A673 (cell line): ENCODE data around the gene ARID3A. TPM values are rescaled to one million over a fixed set of nuclear protein-coding genes. Genes with fewer than 3 reads are reported as not detected.

Experiments
- BruUV-seq: library from RNA; stranded (reverse); fragments of 400-500 nt; replicated peaks from 2 replicates; lab custom pipeline; 2021; lab: Mats Ljungman, UMichigan
- CTCF ChIA-PET: fragments of 300-600 bp; sonication (Branson Sonifier 250); formaldehyde crosslinking; loops from one replicate; lab custom pipeline; 2022; ENCODE audit warnings: antibody characterized with exemption; lab: Charles Lee
- POLR2A ChIA-PET: fragments of 300-600 bp; sonication (Branson Sonifier 250); formaldehyde crosslinking; loops from one replicate; lab custom pipeline; 2022; ENCODE audit warnings: antibody characterized with exemption; ENCODE audit not compliant: low non-redundant PET; lab: Charles Lee
- DNase-seq: peaks from one replicate; pipeline ENCODE4 v3.0.0-alpha.2; 2015; ENCODE audit warnings: low spot score
- H3K27ac ChIP-seq: fragments of 200-600 bp; sonication (generic); 2 replicates; pipeline ENCODE4 v1.5.1; 2016; ENCODE audit warnings: mixed run types, low read depth, mild to moderate bottlenecking, mixed read lengths, antibody characterized with exemption, low read length; ENCODE audit not compliant: poor library complexity, severe bottlenecking
- H3K27me3 ChIP-seq: fragments of 200-600 bp; sonication (generic); replicated peaks from 2 replicates; pipeline ENCODE4 v1.6.1; 2017; ENCODE audit warnings: mixed run types, low read depth, mild to moderate bottlenecking, mixed read lengths, antibody characterized with exemption, low read length; ENCODE audit not compliant: insufficient read depth, poor library complexity
- H3K36me3 ChIP-seq: fragments of 200-600 bp; sonication (generic); 2 replicates; pipeline ENCODE4 v1.6.1; 2016; ENCODE audit warnings: mixed run types, mild to moderate bottlenecking, mixed read lengths, antibody characterized with exemption, low read length; ENCODE audit not compliant: insufficient read depth, poor library complexity, severe bottlenecking
- H3K4me1 ChIP-seq: fragments of 200-600 bp; sonication (generic); 2 replicates; pipeline ENCODE4 v1.6.1; 2017; ENCODE audit warnings: mixed run types, mild to moderate bottlenecking, mixed read lengths, antibody characterized with exemption, low read length; ENCODE audit not compliant: insufficient read depth, poor library complexity, severe bottlenecking
- H3K4me3 ChIP-seq: fragments of 200-600 bp; sonication (generic); 2 replicates; pipeline ENCODE4 v1.5.1; 2016; ENCODE audit warnings: low read depth, mixed run types, mild to moderate bottlenecking, mixed read lengths, low read length; ENCODE audit not compliant: poor library complexity, severe bottlenecking
- H3K9me3 ChIP-seq: fragments of 200-600 bp; sonication (generic); 2 replicates; pipeline ENCODE4 v1.6.1; 2016; ENCODE audit warnings: mixed run types, low read depth, mild to moderate bottlenecking, mixed read lengths, antibody characterized with exemption, low read length; ENCODE audit not compliant: poor library complexity, severe bottlenecking
- CTCF ChIP-seq: fragments of 300-800, 200-600 bp; sonication (generic); conservative IDR thresholded peaks from 2 replicates; pipeline ENCODE4 v1.5.1; 2017; ENCODE audit warnings: low read depth, mild to moderate bottlenecking, antibody characterized with exemption, low read length, moderate library complexity, mixed read lengths
- EZH2 ChIP-seq: fragments of 200-600 bp; sonication (generic); IDR thresholded peaks from 2 replicates; pipeline ENCODE4 v1.6.1; 2017; ENCODE audit warnings: borderline replicate concordance, low read depth, mild to moderate bottlenecking, mixed read lengths, antibody characterized with exemption, low read length; ENCODE audit not compliant: poor library complexity, severe bottlenecking
- intact Hi-C: fragments of 100-400 bp; cut with micrococcal nuclease; formaldehyde crosslinking; loops from one replicate; pipeline ENCODE4 v1.10.0; 2022; ENCODE audit not compliant: unreplicated experiment
- total RNA-seq: library from RNA; stranded (reverse); gene quantifications from 2 replicates; pipeline ENCODE4 v1.2.3, GENCODE V29; 2021

Gene ARID3A
- total RNA-seq, 1 experiment from 2014 or later: 19.6 TPM

- no peak for TF ChIP-seq CTCF
- peaks cover 50% of the 10 kb centered on the region for H3K27me3 ChIP-seq
- peaks cover 8% of the 10 kb centered on the region for H3K36me3 ChIP-seq
- no peak overlapping the region for H3K4me3 ChIP-seq
- DNase-seq: no peak
- H3K4me1 ChIP-seq: peaks cover 24% of the 10 kb centered on the region
- no TSS peak for BruUV-seq
- intact Hi-C loops: loop anchor here (5.0 kb wide), 1 partner anchor 76 kb away; no protein-coding TSS in a partner anchor
- no peaks in the 10 kb centered on the region for H3K9me3 ChIP-seq
- CTCF ChIA-PET: no interaction called here
- POLR2A ChIA-PET: no interaction called here
- no peak overlapping the region for H3K27ac ChIP-seq
Measured at GRCh38 chr19:998064-998463, 72.2 kb downstream of the ARID3A start.

- DNase-seq: no peak
- ChIA-PET CTCF (no interaction called here), POLR2A (no interaction called here)
- peaks cover 24% of the 10 kb centered on the region for H3K4me1 ChIP-seq
- H3K27ac ChIP-seq: no peak overlapping the region
- peaks cover 50% of the 10 kb centered on the region for H3K27me3 ChIP-seq
- no peak overlapping the region for H3K4me3 ChIP-seq
- H3K9me3 ChIP-seq: no peaks in the 10 kb centered on the region
- no TSS peak for BruUV-seq
- intact Hi-C loops: loop anchor here (5.0 kb wide), 1 partner anchor 77 kb away; no protein-coding TSS in a partner anchor
- H3K36me3 ChIP-seq: peaks cover 3% of the 10 kb centered on the region
- TF ChIP-seq EZH2 (no peak), CTCF (no peak)
Measured at GRCh38 chr19:999379-999719, 73.5 kb downstream of the ARID3A start.

GRCh38 chr19:1000095-1000494 is 74.3 kb downstream of the ARID3A start, which contains the start of gene GRIN3B:
TSS of gene GRIN3B (plus strand) at chr19:1000419. CDS start at chr19:1000438, 19 bp downstream.
- H3K36me3 ChIP-seq: no peaks in the 10 kb centered on the region
- TF ChIP-seq EZH2 (no peak), CTCF (peak; percentile 60)
- no peaks in the 10 kb centered on the region for H3K9me3 ChIP-seq
- intact Hi-C loops: no loop called here
- BruUV-seq: no TSS peak
- H3K27me3 ChIP-seq: peaks cover 50% of the 10 kb centered on the region
- peak within 1 kb of the TSS; percentile 34 for H3K4me3 ChIP-seq
- no peak within 1 kb of the TSS for H3K27ac ChIP-seq
- CTCF ChIA-PET: no interaction called here
- POLR2A ChIA-PET: no interaction called here
- DNase-seq: peak; percentile 81
- peaks cover 24% of the 10 kb centered on the region for H3K4me1 ChIP-seq
